KMS-11 (cell line): ENCODE results near the gene TMEM203.

Source experiments
- H2AFZ ChIP-seq: fragments of 200-600 bp; sonication (generic); 2 replicates; pipeline ENCODE4 v1.6.1; 2016; ENCODE audit warnings: antibody characterized with exemption, mixed run types, low read depth
- H3K27ac ChIP-seq: fragments of 200-600 bp; sonication (generic); 2 replicates; pipeline ENCODE4 v1.6.1; 2016; ENCODE audit warnings: mild to moderate bottlenecking, mixed run types
- H3K27me3 ChIP-seq: fragments of 200-600 bp; sonication (generic); 2 replicates; pipeline ENCODE4 v1.6.1; 2017; ENCODE audit warnings: mild to moderate bottlenecking, low read depth, mixed run types, moderate library complexity; ENCODE audit not compliant: insufficient read depth
- H3K36me3 ChIP-seq: fragments of 200-600 bp; sonication (generic); 2 replicates; pipeline ENCODE4 v1.6.1; 2017; ENCODE audit warnings: mild to moderate bottlenecking, mixed run types; ENCODE audit not compliant: insufficient read depth
- H3K4me1 ChIP-seq: fragments of 200-600 bp; sonication (generic); 2 replicates; pipeline ENCODE4 v1.6.1; 2016; ENCODE audit warnings: mild to moderate bottlenecking, low read depth, mixed run types; ENCODE audit not compliant: poor library complexity, severe bottlenecking
- H3K4me2 ChIP-seq: fragments of 200-600 bp; sonication (generic); 2 replicates; pipeline ENCODE4 v1.7.0; 2016; ENCODE audit warnings: mild to moderate bottlenecking, mixed run types
- H3K4me3 ChIP-seq: fragments of 200-600 bp; sonication (generic); IDR thresholded peaks from 2 replicates; pipeline ENCODE4 v1.6.1; 2017; ENCODE audit warnings: low read depth, low read length, mixed read lengths; ENCODE audit not compliant: insufficient read depth
- H3K79me2 ChIP-seq: fragments of 200-600 bp; sonication (generic); 2 replicates; pipeline ENCODE4 v1.6.1; 2016; ENCODE audit warnings: low read depth, mixed run types; ENCODE audit not compliant: insufficient read depth
- H3K9ac ChIP-seq: fragments of 200-600 bp; sonication (generic); 2 replicates; pipeline ENCODE4 v1.6.1; 2016; ENCODE audit warnings: mild to moderate bottlenecking, mixed run types
- H4K20me1 ChIP-seq: fragments of 200-600 bp; sonication (generic); 2 replicates; pipeline ENCODE4 v1.6.1; 2016; ENCODE audit warnings: mild to moderate bottlenecking, mixed run types; ENCODE audit not compliant: insufficient read depth
- CTCF ChIP-seq: fragments of 200-600 bp; sonication (generic); conservative IDR thresholded peaks from 2 replicates; pipeline ENCODE4 v1.6.1; 2017; ENCODE audit warnings: low read depth, mild to moderate bottlenecking, antibody characterized with exemption, low read length, moderate library complexity, mixed read lengths

Gene TMEM203

GRCh38 chr9:137212520-137212919, 7.1 kb upstream of the TMEM203 start:
- TF ChIP-seq CTCF, result no peak
- Histone ChIP-seq H3K36me3 (no peaks in the 10 kb centered on the region), H3K4me3 (no peak overlapping the region), H4K20me1 (no peaks in the 10 kb centered on the region), H3K79me2 (no peaks in the 10 kb centered on the region), H3K4me2 (no peak overlapping the region), H3K27ac (no peak overlapping the region), H2AFZ (no peak overlapping the region), H3K27me3 (no peaks in the 10 kb centered on the region), H3K9ac (no peak overlapping the region), H3K4me1 (no peaks in the 10 kb centered on the region)

- TF ChIP-seq CTCF, result no peak
- no peak overlapping the region for H3K4me3 ChIP-seq
- H3K4me1 ChIP-seq, result peaks cover 5% of the 10 kb centered on the region
- no peak overlapping the region for H3K4me2 ChIP-seq
- H2AFZ ChIP-seq, result no peak overlapping the region
- no peaks in the 10 kb centered on the region for H4K20me1 ChIP-seq
- H3K27me3 ChIP-seq, result no peaks in the 10 kb centered on the region
- H3K9ac ChIP-seq, result no peak overlapping the region
- H3K27ac ChIP-seq, result no peak overlapping the region
- H3K36me3 ChIP-seq, result no peaks in the 10 kb centered on the region
- peaks cover 9% of the 10 kb centered on the region for H3K79me2 ChIP-seq
Observed at GRCh38 chr9:137211532-137211931, 6.1 kb upstream of the TMEM203 start.

GRCh38 chr9:137206602-137207001, 1.2 kb upstream of the TMEM203 start:
- TF ChIP-seq CTCF, result no peak
- Histone ChIP-seq H3K4me2 (peak overlapping the region; percentile 75), H3K9ac (peak overlapping the region; percentile 72; the same call in 1 of the 2 replicates), H3K36me3 (no peaks in the 10 kb centered on the region), H3K27me3 (no peaks in the 10 kb centered on the region), H3K27ac (no peak overlapping the region), H4K20me1 (no peaks in the 10 kb centered on the region), H2AFZ (no peak overlapping the region), H3K4me1 (peaks cover 28% of the 10 kb centered on the region), H3K4me3 (no peak overlapping the region), H3K79me2 (peaks cover 37% of the 10 kb centered on the region)

GRCh38 chr9:137204731-137205125, 720 bp downstream of the TMEM203 start:
- Histone ChIP-seq H4K20me1 (no peaks in the 10 kb centered on the region), H3K4me2 (peak overlapping the region; percentile 75), H3K4me1 (peaks cover 32% of the 10 kb centered on the region), H3K36me3 (no peaks in the 10 kb centered on the region), H3K27ac (peak overlapping the region; percentile 31; the same call in 1 of the 2 replicates), H3K27me3 (no peaks in the 10 kb centered on the region), H3K4me3 (no peak overlapping the region), H3K9ac (peak overlapping the region; percentile 72; the same call in 1 of the 2 replicates), H3K79me2 (peaks cover 43% of the 10 kb centered on the region), H2AFZ (peak overlapping the region; percentile 55; the same call in 1 of the 2 replicates)
- no peak for TF ChIP-seq CTCF
